ENCODE results near the gene CCDC6. TPM values are rescaled to one million over a fixed set of nuclear protein-coding genes. Genes with fewer than 3 reads are reported as not detected.

The CCDC6 gene
- total RNA-seq, 1 experiment from 2014 or later: 91.9 TPM

DNA sequence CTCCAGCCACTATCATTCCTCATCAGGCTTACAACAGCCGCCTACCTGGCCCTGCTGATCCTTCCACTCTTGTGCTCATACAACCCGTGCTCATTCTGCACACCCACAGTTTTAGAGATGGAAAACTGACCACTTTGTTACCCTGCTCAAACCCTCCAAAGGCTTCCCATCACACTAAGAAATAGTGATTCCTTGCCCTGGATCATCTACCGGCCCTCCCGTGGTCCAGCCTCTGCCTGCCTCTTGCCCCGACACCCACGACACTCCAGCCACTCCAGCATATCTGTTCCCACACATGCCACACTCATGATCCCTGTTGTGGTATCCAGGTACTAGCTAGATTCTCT is 36.8 kb downstream of the CCDC6 start:
- TF ChIP-seq, protein P1, sequence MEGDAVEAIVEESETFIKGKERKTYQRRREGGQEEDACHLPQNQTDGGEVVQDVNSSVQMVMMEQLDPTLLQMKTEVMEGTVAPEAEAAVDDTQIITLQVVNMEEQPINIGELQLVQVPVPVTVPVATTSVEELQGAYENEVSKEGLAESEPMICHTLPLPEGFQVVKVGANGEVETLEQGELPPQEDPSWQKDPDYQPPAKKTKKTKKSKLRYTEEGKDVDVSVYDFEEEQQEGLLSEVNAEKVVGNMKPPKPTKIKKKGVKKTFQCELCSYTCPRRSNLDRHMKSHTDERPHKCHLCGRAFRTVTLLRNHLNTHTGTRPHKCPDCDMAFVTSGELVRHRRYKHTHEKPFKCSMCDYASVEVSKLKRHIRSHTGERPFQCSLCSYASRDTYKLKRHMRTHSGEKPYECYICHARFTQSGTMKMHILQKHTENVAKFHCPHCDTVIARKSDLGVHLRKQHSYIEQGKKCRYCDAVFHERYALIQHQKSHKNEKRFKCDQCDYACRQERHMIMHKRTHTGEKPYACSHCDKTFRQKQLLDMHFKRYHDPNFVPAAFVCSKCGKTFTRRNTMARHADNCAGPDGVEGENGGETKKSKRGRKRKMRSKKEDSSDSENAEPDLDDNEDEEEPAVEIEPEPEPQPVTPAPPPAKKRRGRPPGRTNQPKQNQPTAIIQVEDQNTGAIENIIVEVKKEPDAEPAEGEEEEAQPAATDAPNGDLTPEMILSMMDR (conservative IDR thresholded peaks at IDR 0.05): no peak

GRCh38 chr10:59868696-59869593 is 37.4 kb downstream of the CCDC6 start:
- H3K4me3 ChIP-seq: no peak overlapping the region
- peaks cover 24% of the 10 kb centered on the region for H3K4me1 ChIP-seq (replicated peaks; ENCODE audit: insufficient read depth)
- no TSS peak for BruUV-seq (replicated peaks)
- no peaks in the 10 kb centered on the region for H3K9me3 ChIP-seq (ENCODE audit: insufficient read depth, low read depth)
- H3K9me2 ChIP-seq (ENCODE audit: insufficient read depth): no peaks in the 10 kb centered on the region
- peaks cover 34% of the 10 kb centered on the region for H4K20me1 ChIP-seq (ENCODE audit: insufficient read depth)
- H2AFZ ChIP-seq: no peak overlapping the region
- CTCF ChIA-PET: no interaction called here
- POLR2A ChIA-PET (ENCODE audit: unreplicated experiment): no interaction called here
- no peaks in the 10 kb centered on the region for H3K27me3 ChIP-seq (ENCODE audit: insufficient read depth, low read depth)
- TF ChIP-seq, protein P1 (conservative IDR thresholded peaks at IDR 0.05): no peak
- no peak for TF ChIP-seq EZH2 (IDR thresholded peaks at IDR 0.05; ENCODE audit: low read depth)
- H3K79me2 ChIP-seq (ENCODE audit: low read depth): peaks cover 98% of the 10 kb centered on the region
- H3F3A ChIP-seq (ENCODE audit: insufficient read depth, low read depth): peaks cover 28% of the 10 kb centered on the region; the same call in 1 of the 2 replicates
- H3K27ac ChIP-seq: no peak overlapping the region
- no peak overlapping the region for H3K4me2 ChIP-seq
- intact Hi-C loops (cut with micrococcal nuclease; ENCODE audit: unreplicated experiment): no loop called here
- DNase-seq: no peak
- no peaks in the 10 kb centered on the region for H3K36me3 ChIP-seq (ENCODE audit: low read depth)

More for the DNA sequence above, 36.8 kb downstream of the CCDC6 start:
- DNase-seq: no peak
- no peaks in the 10 kb centered on the region for H3K9me3 ChIP-seq (ENCODE audit: insufficient read depth, low read depth)
- H3K4me3 ChIP-seq: no peak overlapping the region
- peaks cover 22% of the 10 kb centered on the region; the same call in 1 of the 2 replicates for H3F3A ChIP-seq (ENCODE audit: insufficient read depth, low read depth)
- ChIA-PET CTCF (no interaction called here), POLR2A (ENCODE audit: unreplicated experiment) (no interaction called here)
- H3K4me2 ChIP-seq: no peak overlapping the region
- H3K9me2 ChIP-seq (ENCODE audit: insufficient read depth): no peaks in the 10 kb centered on the region
- H2AFZ ChIP-seq: no peak overlapping the region
- H3K27ac ChIP-seq: no peak overlapping the region
- peaks cover 98% of the 10 kb centered on the region for H3K79me2 ChIP-seq (ENCODE audit: low read depth)
- no TSS peak for BruUV-seq (replicated peaks)
- peaks cover 19% of the 10 kb centered on the region for H3K4me1 ChIP-seq (replicated peaks; ENCODE audit: insufficient read depth)
- intact Hi-C loops (cut with micrococcal nuclease; ENCODE audit: unreplicated experiment): no loop called here
- no peaks in the 10 kb centered on the region for H3K36me3 ChIP-seq (ENCODE audit: low read depth)
- no peaks in the 10 kb centered on the region for H3K27me3 ChIP-seq (ENCODE audit: insufficient read depth, low read depth)
- H4K20me1 ChIP-seq (ENCODE audit: insufficient read depth): peaks cover 34% of the 10 kb centered on the region

GRCh38 chr10:59867590-59867989 is 38.8 kb downstream of the CCDC6 start:
- intact Hi-C loops (cut with micrococcal nuclease; ENCODE audit: unreplicated experiment): no loop called here
- H3K4me2 ChIP-seq: no peak overlapping the region
- POLR2A ChIA-PET (ENCODE audit: unreplicated experiment): interaction anchor here (0.6 kb wide), 1 partner anchor 787 kb away, joined by 4 read pairs; no protein-coding TSS in a partner anchor

More at GRCh38 chr10:59867590-59867989, 38.8 kb downstream of the CCDC6 start:
- Histone ChIP-seq H2AFZ (no peak overlapping the region), H4K20me1 (ENCODE audit: insufficient read depth) (peaks cover 28% of the 10 kb centered on the region), H3F3A (ENCODE audit: insufficient read depth, low read depth) (peaks cover 29% of the 10 kb centered on the region; the same call in 1 of the 2 replicates), H3K27me3 (ENCODE audit: insufficient read depth, low read depth) (no peaks in the 10 kb centered on the region), H3K79me2 (ENCODE audit: low read depth) (peaks cover 98% of the 10 kb centered on the region), H3K4me3 (no peak overlapping the region), H3K4me1 (replicated peaks; ENCODE audit: insufficient read depth) (peaks cover 24% of the 10 kb centered on the region), H3K36me3 (ENCODE audit: low read depth) (peaks cover 6% of the 10 kb centered on the region), H3K27ac (no peak overlapping the region), H3K9me2 (ENCODE audit: insufficient read depth) (no peaks in the 10 kb centered on the region), H3K9me3 (ENCODE audit: insufficient read depth, low read depth) (no peaks in the 10 kb centered on the region)
- no TSS peak for BruUV-seq (replicated peaks)
- no peak for TF ChIP-seq EZH2 (IDR thresholded peaks at IDR 0.05; ENCODE audit: low read depth)
- TF ChIP-seq, protein P1 (conservative IDR thresholded peaks at IDR 0.05): no peak
- no peak for DNase-seq
- CTCF ChIA-PET: interaction anchor here (0.7 kb wide), 1 partner anchor 124 kb away, joined by 4 read pairs; no protein-coding TSS in a partner anchor
